Measurements from ENCODE around the gene PRR20C.
"Not testable (repeated sequence)": the region's sequence is repeated elsewhere in the genome, so short reads cannot be mapped to it uniquely, and the experiment has no call there.

The PRR20C gene

GRCh38 chr13:57166897-57167296 lies 13.0 kb downstream of the PRR20C start, which contains the start of gene PRR20E:
Gene PRR20E, plus strand, starts transcription at chr13:57167197. Its CDS starts 387 bp downstream, at chr13:57167584.
- not testable (repeated sequence) for DNase-seq (ENCODE audit: insufficient read length, low spot score); FAIRE-seq

- FAIRE-seq (no peak), DNase-seq (ENCODE audit: insufficient read length, low spot score) (no peak)
- no peak for TF ChIP-seq CTCF (IDR thresholded peaks at IDR 0.05; ENCODE audit: insufficient read depth, missing control alignments)
These were observed 37.8 kb downstream of the PRR20C start for GRCh38 chr13:57191667-57192066.
